ENCODE measurements around the gene PDE6D. TPM values are rescaled to one million over a fixed set of nuclear protein-coding genes. Genes with fewer than 3 reads are reported as not detected.

Gene PDE6D
- total RNA-seq, 2 donors from 2014 or later, result 17.3 to 31.8 TPM

- no peaks in the 10 kb centered on the region for H3K27me3 ChIP-seq (replicated peaks; ENCODE audit: insufficient read depth)
- intact Hi-C loops (cut with DNase I), result no loop called here
- WGBS, result 18% methylated on average over 9 of the region's 9 CpGs
- H3K36me3 ChIP-seq, result no peaks in the 10 kb centered on the region
- TF ChIP-seq POLR2AphosphoS5 (IDR thresholded peaks at IDR 0.05) (no peak), POLR2A (IDR thresholded peaks at IDR 0.05) (no peak), CTCF (IDR thresholded peaks at IDR 0.05) (peak in 1 of 4 experiments; percentile 9)
- no peaks in the 10 kb centered on the region for H3K9me3 ChIP-seq
- peaks cover 5% of the 10 kb centered on the region for H3K4me1 ChIP-seq (replicated peaks)
- H3K27ac ChIP-seq, result peak overlapping the region; percentile 93 to 100
- no peak for DNase-seq (ENCODE audit: low spot score)
- peak overlapping the region; percentile 69 for H3K4me3 ChIP-seq
These were observed 69.2 kb downstream of the PDE6D start for GRCh38 chr2:231711677-231712450.

GRCh38 chr2:231710799-231711676 is 70.0 kb downstream of the PDE6D start:
- intact Hi-C loops (cut with DNase I), result loop anchor here (1.0 kb wide), 1 partner anchor 37 kb away; no protein-coding TSS in a partner anchor
- Histone ChIP-seq H3K27ac (peak overlapping the region; percentile 93 to 100), H3K36me3 (no peaks in the 10 kb centered on the region), H3K4me3 (peak overlapping the region; percentile 69), H3K4me1 (replicated peaks) (peaks cover 5% of the 10 kb centered on the region), H3K27me3 (replicated peaks; ENCODE audit: insufficient read depth) (no peaks in the 10 kb centered on the region), H3K9me3 (no peaks in the 10 kb centered on the region)
- peak; percentile 20 for DNase-seq (ENCODE audit: low spot score)
- TF ChIP-seq CTCF (IDR thresholded peaks at IDR 0.05) (no peak), POLR2A (IDR thresholded peaks at IDR 0.05) (no peak), POLR2AphosphoS5 (IDR thresholded peaks at IDR 0.05) (no peak)
- WGBS, result 2% methylated on average over 43 of the region's 43 CpGs

- Histone ChIP-seq H3K9me3 (no peaks in the 10 kb centered on the region), H3K36me3 (no peaks in the 10 kb centered on the region), H3K27ac (peak overlapping the region; percentile 93 to 100), H3K4me1 (replicated peaks) (peaks cover 9% of the 10 kb centered on the region), H3K4me3 (peak overlapping the region; percentile 69), H3K27me3 (replicated peaks; ENCODE audit: insufficient read depth) (no peaks in the 10 kb centered on the region)
- peak; percentile 76 for DNase-seq (ENCODE audit: low spot score)
- WGBS, result under 1% methylated on average over 50 of the region's 105 CpGs
- intact Hi-C loops (cut with DNase I), result loop anchor here (1.0 to 2.0 kb wide), 2 partner anchors 36 to 43 kb away; no protein-coding TSS in a partner anchor
- TF ChIP-seq POLR2A (IDR thresholded peaks at IDR 0.05) (peak; percentile 75), CTCF (IDR thresholded peaks at IDR 0.05) (peak; percentile 76 to 99 (median 96)), POLR2AphosphoS5 (IDR thresholded peaks at IDR 0.05) (no peak)
These were observed 70.9 kb downstream of the PDE6D start for GRCh38 chr2:231709981-231710798.

GRCh38 chr2:231709636-231709980 is 71.5 kb downstream of the PDE6D start:
- peak; percentile 34 for DNase-seq (ENCODE audit: low spot score)
- Histone ChIP-seq H3K4me3 (peak overlapping the region; percentile 69), H3K27ac (peak overlapping the region; percentile 93 to 100), H3K9me3 (no peaks in the 10 kb centered on the region), H3K4me1 (replicated peaks) (peaks cover 9% of the 10 kb centered on the region), H3K36me3 (no peaks in the 10 kb centered on the region), H3K27me3 (replicated peaks; ENCODE audit: insufficient read depth) (no peaks in the 10 kb centered on the region)
- under 1% methylated on average over 33 of the region's 33 CpGs for WGBS
- intact Hi-C loops (cut with DNase I), result loop anchor here (2.0 kb wide), 1 partner anchor 43 kb away; no protein-coding TSS in a partner anchor
- TF ChIP-seq CTCF (IDR thresholded peaks at IDR 0.05) (no peak), POLR2A (IDR thresholded peaks at IDR 0.05) (peak; percentile 22)

Data from prostate gland (tissue), 2 donors.